Stimulated activated naive CD8-positive, alpha-beta T cell treated with anti-CD3 and anti-CD28 coated beads, Interleukin-15, amount 100 ng/mL, for 72 hours (primary cell): ENCODE results near the gene SMDT1.
A peak's percentile ranks its signal among the peaks of the same experiment; 100 is the strongest.
"Not testable (repeated sequence)": the region's sequence is repeated elsewhere in the genome, so short reads cannot be mapped to it uniquely, and the experiment has no call there.

Experiments used
- ATAC-seq: fragments of 150-1000 bp; cut with Tn5 transposase; 2 replicates; pipeline ENCODE4 v1.10.0; 2021; ENCODE audit warnings: mild to moderate bottlenecking, moderate library complexity
- DNase-seq, 2 donors: peaks; one replicate each; pipeline ENCODE4 v3.0.0; 2021 to 2022
- H3K27ac Mint-ChIP-seq, 2 donors: one replicate each; pipeline ENCODE4 v1.8.0; 2022; ENCODE audit warnings: mild to moderate bottlenecking in 2 of 2, mixed read lengths in 2 of 2, moderate library complexity in 2 of 2
- H3K27me3 Mint-ChIP-seq: one replicate; pipeline ENCODE4 v1.8.0; 2022; ENCODE audit warnings: mixed read lengths
- H3K4me1 Mint-ChIP-seq: one replicate; pipeline ENCODE4 v1.8.0; 2022; ENCODE audit warnings: mild to moderate bottlenecking, mixed read lengths
- H3K4me3 Mint-ChIP-seq, 2 donors: one replicate each; pipeline ENCODE4 v1.8.0; 2022; ENCODE audit warnings: mild to moderate bottlenecking in 2 of 2, mixed read lengths in 2 of 2, moderate library complexity in 1 of 2
- H3K9me3 Mint-ChIP-seq, 2 donors: one replicate each; pipeline ENCODE4 v1.8.0; 2022; ENCODE audit warnings: mixed read lengths in 2 of 2

Gene SMDT1

GRCh38 chr22:42077486-42078125, 1.9 kb upstream of the SMDT1 start:
- DNase-seq = no peak
- Mint-ChIP-seq H3K27ac (no peak overlapping the region), H3K27me3 (no peaks in the 10 kb centered on the region), H3K9me3 (no peaks in the 10 kb centered on the region), H3K4me3 (no peak overlapping the region), H3K4me1 (peaks cover 52% of the 10 kb centered on the region)
- ATAC-seq = no peak

GRCh38 chr22:42078469-42079318, 806 bp upstream of the SMDT1 start:
- no peaks in the 10 kb centered on the region for H3K9me3 Mint-ChIP-seq
- DNase-seq (no peak), ATAC-seq (peak; percentile 29)
- H3K27ac Mint-ChIP-seq = peak overlapping the region; percentile 97 to 99
- H3K4me1 Mint-ChIP-seq = peaks cover 44% of the 10 kb centered on the region
- H3K4me3 Mint-ChIP-seq = peak overlapping the region; percentile 95 to 97
- H3K27me3 Mint-ChIP-seq = no peaks in the 10 kb centered on the region

GRCh38 chr22:42080287-42080686, 787 bp downstream of the SMDT1 start:
- Mint-ChIP-seq H3K27ac (peak overlapping the region; percentile 97 to 99), H3K4me1 (peaks cover 33% of the 10 kb centered on the region), H3K27me3 (no peaks in the 10 kb centered on the region), H3K9me3 (no peaks in the 10 kb centered on the region), H3K4me3 (peak overlapping the region; percentile 95 to 97)
- DNase-seq (no peak), ATAC-seq (no peak)

- peaks cover 32% of the 10 kb centered on the region for H3K4me1 Mint-ChIP-seq
- H3K4me3 Mint-ChIP-seq = no peak overlapping the region
- H3K9me3 Mint-ChIP-seq = no peaks in the 10 kb centered on the region
- DNase-seq (no peak), ATAC-seq (no peak)
- no peaks in the 10 kb centered on the region for H3K27me3 Mint-ChIP-seq
- no peak overlapping the region for H3K27ac Mint-ChIP-seq
These were observed 3.6 kb downstream of the SMDT1 start for GRCh38 chr22:42083119-42083518.

- Mint-ChIP-seq H3K4me3 (no peak overlapping the region), H3K9me3 (peaks cover 0 to 2% of the 10 kb centered on the region in 2 donors), H3K27ac (peak overlapping the region in 1 of 2 donors; percentile 42), H3K27me3 (no peaks in the 10 kb centered on the region), H3K4me1 (peaks cover 33% of the 10 kb centered on the region)
- DNase-seq (no peak), ATAC-seq (no peak)
These were observed 5.4 kb downstream of the SMDT1 start for GRCh38 chr22:42084874-42085273.

- ATAC-seq = no peak
- H3K9me3 Mint-ChIP-seq = peaks cover 0 to 5% of the 10 kb centered on the region in 2 donors
- no peak overlapping the region for H3K27ac Mint-ChIP-seq
These were observed 6.6 kb downstream of the SMDT1 start for GRCh38 chr22:42086051-42086450.

GRCh38 chr22:42090596-42091454, 11.3 kb downstream of the SMDT1 start, which contains the start of gene NDUFA6:
Gene NDUFA6 (minus strand): TSS chr22:42090772. CDS start chr22:42090744, 28 bp downstream.
- no peaks in the 10 kb centered on the region for H3K27me3 Mint-ChIP-seq
- peak within 1 kb of the TSS; percentile 94 to 99 for H3K4me3 Mint-ChIP-seq
- ATAC-seq (peak; percentile 97), DNase-seq (peak; percentile 98 to 99)
- peaks cover 0 to 5% of the 10 kb centered on the region in 2 donors for H3K9me3 Mint-ChIP-seq
- peaks cover 28% of the 10 kb centered on the region for H3K4me1 Mint-ChIP-seq
- H3K27ac Mint-ChIP-seq = peak within 1 kb of the TSS; percentile 99 to 100

More at GRCh38 chr22:42086051-42086450, 6.6 kb downstream of the SMDT1 start:
- no peaks in the 10 kb centered on the region for H3K27me3 Mint-ChIP-seq
- H3K4me3 Mint-ChIP-seq = no peak overlapping the region
- peaks cover 32% of the 10 kb centered on the region for H3K4me1 Mint-ChIP-seq
- DNase-seq = no peak

DNA sequence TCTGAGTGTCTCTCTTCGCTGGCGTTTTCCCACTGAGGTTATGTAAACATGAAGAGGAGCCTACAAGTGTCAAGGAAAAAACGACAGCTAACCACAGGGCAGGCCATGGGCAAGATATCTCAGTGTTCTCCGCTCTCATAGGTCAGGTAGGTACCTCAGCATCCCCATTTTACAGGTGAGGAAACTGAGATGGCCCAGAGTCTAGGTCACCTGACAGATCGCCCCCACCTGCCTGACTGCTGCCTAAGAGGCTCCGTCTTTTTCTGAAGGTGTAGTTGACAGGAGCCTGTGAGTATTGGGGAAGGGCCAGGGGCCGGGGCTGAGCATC, 11.9 kb downstream of the SMDT1 start:
- no peak for DNase-seq
- ATAC-seq = no peak
- Mint-ChIP-seq H3K9me3 (peaks cover 0 to 5% of the 10 kb centered on the region in 2 donors), H3K4me3 (peak overlapping the region; percentile 94 to 99), H3K4me1 (peaks cover 28% of the 10 kb centered on the region), H3K27ac (peak overlapping the region; percentile 99 to 100), H3K27me3 (no peaks in the 10 kb centered on the region)

GRCh38 chr22:42101199-42101598, 21.7 kb downstream of the SMDT1 start:
- H3K4me1 Mint-ChIP-seq = no peaks in the 10 kb centered on the region
- no peak for DNase-seq

GRCh38 chr22:42104332-42104860, 24.9 kb downstream of the SMDT1 start:
- H3K27me3 Mint-ChIP-seq, ATAC-seq, H3K4me3 Mint-ChIP-seq, H3K27ac Mint-ChIP-seq, DNase-seq, H3K4me1 Mint-ChIP-seq: not testable (repeated sequence)
- H3K9me3 Mint-ChIP-seq = peaks cover 11 to 26% of the 10 kb centered on the region in 2 donors

More at GRCh38 chr22:42101199-42101598, 21.7 kb downstream of the SMDT1 start:
- no peak overlapping the region for H3K27ac Mint-ChIP-seq
- no peak for ATAC-seq
- H3K9me3 Mint-ChIP-seq = peaks cover 14 to 31% of the 10 kb centered on the region in 2 donors
- no peaks in the 10 kb centered on the region for H3K27me3 Mint-ChIP-seq
- H3K4me3 Mint-ChIP-seq = no peak overlapping the region

DNA sequence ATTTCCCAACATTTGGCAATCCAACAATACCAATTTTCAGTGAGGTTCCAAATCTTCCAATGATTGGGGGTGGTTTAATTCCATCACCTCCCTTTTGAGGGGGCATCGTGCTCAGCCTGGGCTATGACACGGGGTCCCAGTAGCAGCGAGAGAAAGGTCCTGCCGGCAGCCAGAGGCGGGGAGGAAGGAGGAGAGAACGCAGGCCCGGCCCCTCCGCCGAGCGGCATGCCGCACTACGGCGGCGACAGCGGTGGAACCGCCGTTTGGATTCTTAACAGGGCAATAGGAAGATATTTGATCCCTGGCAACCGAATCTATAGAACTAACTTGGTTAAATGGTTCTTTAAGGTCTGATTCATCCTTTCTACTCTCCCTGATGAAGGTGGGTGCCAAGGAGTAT, 29.3 kb downstream of the SMDT1 start:
- H3K9me3 Mint-ChIP-seq = peaks cover 9 to 15% of the 10 kb centered on the region in 2 donors
- H3K27ac Mint-ChIP-seq = no peak overlapping the region
- ATAC-seq (no peak), DNase-seq (no peak)
- no peak overlapping the region for H3K4me3 Mint-ChIP-seq
- H3K4me1 Mint-ChIP-seq = no peaks in the 10 kb centered on the region
- no peaks in the 10 kb centered on the region for H3K27me3 Mint-ChIP-seq

DNA sequence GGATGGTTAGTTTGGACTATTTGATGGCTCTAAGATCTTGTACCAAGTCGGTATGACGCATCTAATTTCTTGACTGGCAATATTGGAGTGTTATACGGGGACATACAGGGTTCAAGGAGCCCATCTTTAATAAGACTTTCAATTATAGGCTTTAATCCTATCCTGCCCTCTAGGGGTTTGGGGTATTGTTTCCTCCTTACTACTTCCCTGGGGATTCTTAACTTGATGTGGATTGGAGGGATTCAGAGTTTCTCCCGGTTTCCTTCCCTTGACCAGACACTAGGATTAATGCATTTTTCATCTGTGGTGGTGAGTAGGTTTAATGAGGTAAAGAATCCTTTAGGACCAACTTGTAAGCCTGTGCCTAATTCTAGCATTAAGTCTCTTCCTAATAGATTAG, 32.3 kb downstream of the SMDT1 start:
- Mint-ChIP-seq H3K9me3 (peaks cover 11 to 19% of the 10 kb centered on the region in 2 donors), H3K27ac (no peak overlapping the region), H3K4me1 (no peaks in the 10 kb centered on the region), H3K4me3 (no peak overlapping the region), H3K27me3 (no peaks in the 10 kb centered on the region)
- ATAC-seq = no peak
- DNase-seq = no peak

DNA sequence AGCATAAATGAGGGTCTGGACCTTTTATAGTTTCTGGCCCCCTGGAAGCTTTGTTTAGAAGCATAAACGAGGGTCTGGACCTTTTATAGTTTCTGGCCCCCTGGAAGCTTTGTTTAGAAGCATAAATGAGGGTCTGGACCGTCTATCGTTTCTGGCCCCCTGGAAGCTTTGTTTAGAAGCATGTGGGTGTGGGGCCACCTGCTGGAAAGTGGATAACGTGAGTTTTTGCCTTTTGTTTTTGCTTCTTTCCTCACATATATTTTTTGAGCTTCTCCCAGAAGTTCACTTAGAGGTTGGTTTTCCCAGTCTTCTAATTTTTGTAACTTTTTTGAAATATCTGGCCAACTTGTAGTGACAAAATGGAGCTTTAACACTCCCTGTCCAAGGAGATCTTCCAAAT, 33.3 kb downstream of the SMDT1 start:
- not testable (repeated sequence) for H3K27me3 Mint-ChIP-seq, DNase-seq, H3K27ac Mint-ChIP-seq, H3K4me1 Mint-ChIP-seq, ATAC-seq, H3K4me3 Mint-ChIP-seq
- peaks cover 11 to 19% of the 10 kb centered on the region in 2 donors for H3K9me3 Mint-ChIP-seq

GRCh38 chr22:42114721-42115120, 35.2 kb downstream of the SMDT1 start:
- Mint-ChIP-seq H3K4me3 (no peak overlapping the region), H3K9me3 (peaks cover 11 to 19% of the 10 kb centered on the region in 2 donors), H3K27ac (no peak overlapping the region), H3K4me1 (peaks cover 11% of the 10 kb centered on the region), H3K27me3 (no peaks in the 10 kb centered on the region)
- ATAC-seq = no peak
- no peak for DNase-seq

GRCh38 chr22:42115420-42115830, 35.9 kb downstream of the SMDT1 start:
- not testable (repeated sequence) for H3K27me3 Mint-ChIP-seq, ATAC-seq, DNase-seq, H3K4me3 Mint-ChIP-seq, H3K27ac Mint-ChIP-seq
- Mint-ChIP-seq H3K9me3 (peaks cover 11 to 19% of the 10 kb centered on the region in 2 donors), H3K4me1 (peaks cover 18% of the 10 kb centered on the region)
